DND-41 (cell line): ENCODE data around the gene PKD1L1.

ENCODE experiments used
- EZH2 ChIP-seq: IDR thresholded peaks from 3 replicates; pipeline ENCODE4 v1.6.1; 2012; ENCODE audit warnings: borderline replicate concordance, low read depth, mild to moderate bottlenecking, moderate library complexity, low read length, inconsistent platforms; ENCODE audit not compliant: severe bottlenecking
- TF ChIP-seq, protein P1 (sequence below): IDR thresholded peaks from 2 replicates; pipeline ENCODE4 v1.5.1; 2012; ENCODE audit warnings: borderline replicate concordance, low read length, moderate library complexity, mild to moderate bottlenecking; ENCODE audit not compliant: poor library complexity, severe bottlenecking; ENCODE audit errors: extremely low read depth

DNA sequence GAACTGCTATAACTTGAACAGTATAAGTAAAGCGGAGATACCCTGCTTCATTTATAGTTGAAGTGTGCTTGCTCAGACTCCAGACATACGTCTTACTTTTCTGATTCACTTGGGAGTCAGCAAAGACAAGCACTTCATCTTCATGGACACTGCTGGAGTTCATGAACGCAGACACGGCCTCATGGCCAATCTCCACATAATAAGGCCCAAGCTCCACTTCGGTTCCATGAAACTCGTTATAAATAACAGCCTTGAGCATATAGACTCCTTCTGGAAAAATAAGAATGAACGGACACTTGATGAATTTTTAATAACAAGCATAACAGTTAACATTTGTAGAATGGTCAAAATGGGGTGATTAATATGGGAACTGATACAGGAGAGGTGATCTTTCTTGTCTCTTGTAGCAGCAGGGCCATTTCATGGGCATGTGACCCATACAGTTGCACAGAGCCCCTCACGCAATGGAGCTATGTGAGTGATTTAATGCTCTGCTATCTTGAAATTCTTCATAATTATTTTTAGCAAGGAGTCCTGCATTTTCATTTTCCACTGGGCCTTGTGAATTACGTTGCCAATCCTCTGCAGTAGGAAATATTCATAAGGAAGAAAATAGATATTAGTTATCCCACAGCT, 40.2 kb downstream of the PKD1L1 start:
- no peak for TF ChIP-seq EZH2
- TF ChIP-seq, protein P1, sequence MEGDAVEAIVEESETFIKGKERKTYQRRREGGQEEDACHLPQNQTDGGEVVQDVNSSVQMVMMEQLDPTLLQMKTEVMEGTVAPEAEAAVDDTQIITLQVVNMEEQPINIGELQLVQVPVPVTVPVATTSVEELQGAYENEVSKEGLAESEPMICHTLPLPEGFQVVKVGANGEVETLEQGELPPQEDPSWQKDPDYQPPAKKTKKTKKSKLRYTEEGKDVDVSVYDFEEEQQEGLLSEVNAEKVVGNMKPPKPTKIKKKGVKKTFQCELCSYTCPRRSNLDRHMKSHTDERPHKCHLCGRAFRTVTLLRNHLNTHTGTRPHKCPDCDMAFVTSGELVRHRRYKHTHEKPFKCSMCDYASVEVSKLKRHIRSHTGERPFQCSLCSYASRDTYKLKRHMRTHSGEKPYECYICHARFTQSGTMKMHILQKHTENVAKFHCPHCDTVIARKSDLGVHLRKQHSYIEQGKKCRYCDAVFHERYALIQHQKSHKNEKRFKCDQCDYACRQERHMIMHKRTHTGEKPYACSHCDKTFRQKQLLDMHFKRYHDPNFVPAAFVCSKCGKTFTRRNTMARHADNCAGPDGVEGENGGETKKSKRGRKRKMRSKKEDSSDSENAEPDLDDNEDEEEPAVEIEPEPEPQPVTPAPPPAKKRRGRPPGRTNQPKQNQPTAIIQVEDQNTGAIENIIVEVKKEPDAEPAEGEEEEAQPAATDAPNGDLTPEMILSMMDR: no peak
